ENCODE measurements around the gene ACTN1. TPM values are rescaled to one million over a fixed set of nuclear protein-coding genes. Genes with fewer than 3 reads are reported as not detected.
A peak's percentile ranks its signal among the peaks of the same experiment; 100 is the strongest.

ACTN1 gene
- total RNA-seq, 4 donors from 2014 or later = 76.8 to 117 (median 94.0) TPM

- Histone ChIP-seq H3K9me3 (no peaks in the 10 kb centered on the region), H3K4me1 (no peaks in the 10 kb centered on the region), H3K27me3 (no peaks in the 10 kb centered on the region), H3K4me3 (no peak overlapping the region), H3K36me3 (peaks cover 73% of the 10 kb centered on the region), H3K27ac (no peak overlapping the region)
- no peak for DNase-seq (ENCODE audit: low spot score in 2 of 2)
- TF ChIP-seq POLR2AphosphoS5 (IDR thresholded peaks at IDR 0.05) (no peak), EP300 (IDR thresholded peaks at IDR 0.05) (no peak), CTCF (IDR thresholded peaks at IDR 0.05) (no peak), POLR2A (IDR thresholded peaks at IDR 0.05) (no peak)
- WGBS = 67% methylated on average over 6 of the region's 6 CpGs
Observed at GRCh38 chr14:68894123-68894522, 85.0 kb downstream of the ACTN1 start.

DNA sequence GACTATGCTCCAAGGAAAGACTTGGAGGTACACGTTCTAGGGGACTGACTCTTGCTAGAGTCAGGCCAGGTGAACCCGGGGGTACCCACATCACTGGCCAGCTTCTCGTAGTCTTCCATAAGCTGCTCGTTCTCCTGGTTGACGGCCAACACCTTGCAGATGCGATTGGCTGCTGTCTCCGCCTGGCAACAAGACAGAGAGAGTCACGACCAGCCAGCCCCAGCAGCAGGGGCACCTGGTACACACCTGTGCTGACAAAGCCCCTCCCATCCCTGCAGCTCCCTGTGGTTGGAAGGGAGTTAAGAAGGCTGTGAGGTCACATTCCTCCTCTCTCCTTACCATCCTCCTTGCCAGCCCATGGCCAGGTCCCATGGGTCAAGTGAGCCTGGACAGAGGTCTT lies 85.5 kb downstream of the ACTN1 start:
- Histone ChIP-seq H3K36me3 (peaks cover 78% of the 10 kb centered on the region), H3K27ac (no peak overlapping the region), H3K4me1 (no peaks in the 10 kb centered on the region), H3K9me3 (no peaks in the 10 kb centered on the region), H3K27me3 (no peaks in the 10 kb centered on the region), H3K4me3 (no peak overlapping the region)
- TF ChIP-seq CTCF (IDR thresholded peaks at IDR 0.05) (no peak), EP300 (IDR thresholded peaks at IDR 0.05) (no peak), POLR2AphosphoS5 (IDR thresholded peaks at IDR 0.05) (no peak), POLR2A (IDR thresholded peaks at IDR 0.05) (no peak)
- no peak for DNase-seq (ENCODE audit: low spot score in 2 of 2)
- 76% methylated on average over 7 of the region's 8 CpGs for WGBS

- Histone ChIP-seq H3K27ac (no peak overlapping the region), H3K4me3 (no peak overlapping the region), H3K9me3 (no peaks in the 10 kb centered on the region), H3K27me3 (no peaks in the 10 kb centered on the region), H3K4me1 (no peaks in the 10 kb centered on the region), H3K36me3 (peaks cover 80% of the 10 kb centered on the region)
- no peak for DNase-seq (ENCODE audit: low spot score in 2 of 2)
- WGBS = 97% methylated on average over 4 of the region's 6 CpGs
- TF ChIP-seq EP300 (IDR thresholded peaks at IDR 0.05) = no peak
- no peak for TF ChIP-seq POLR2A (IDR thresholded peaks at IDR 0.05)
- TF ChIP-seq POLR2AphosphoS5 (IDR thresholded peaks at IDR 0.05) = no peak
- no peak for TF ChIP-seq CTCF (IDR thresholded peaks at IDR 0.05)
Observed at GRCh38 chr14:68892961-68893360, 86.1 kb downstream of the ACTN1 start.

DNA sequence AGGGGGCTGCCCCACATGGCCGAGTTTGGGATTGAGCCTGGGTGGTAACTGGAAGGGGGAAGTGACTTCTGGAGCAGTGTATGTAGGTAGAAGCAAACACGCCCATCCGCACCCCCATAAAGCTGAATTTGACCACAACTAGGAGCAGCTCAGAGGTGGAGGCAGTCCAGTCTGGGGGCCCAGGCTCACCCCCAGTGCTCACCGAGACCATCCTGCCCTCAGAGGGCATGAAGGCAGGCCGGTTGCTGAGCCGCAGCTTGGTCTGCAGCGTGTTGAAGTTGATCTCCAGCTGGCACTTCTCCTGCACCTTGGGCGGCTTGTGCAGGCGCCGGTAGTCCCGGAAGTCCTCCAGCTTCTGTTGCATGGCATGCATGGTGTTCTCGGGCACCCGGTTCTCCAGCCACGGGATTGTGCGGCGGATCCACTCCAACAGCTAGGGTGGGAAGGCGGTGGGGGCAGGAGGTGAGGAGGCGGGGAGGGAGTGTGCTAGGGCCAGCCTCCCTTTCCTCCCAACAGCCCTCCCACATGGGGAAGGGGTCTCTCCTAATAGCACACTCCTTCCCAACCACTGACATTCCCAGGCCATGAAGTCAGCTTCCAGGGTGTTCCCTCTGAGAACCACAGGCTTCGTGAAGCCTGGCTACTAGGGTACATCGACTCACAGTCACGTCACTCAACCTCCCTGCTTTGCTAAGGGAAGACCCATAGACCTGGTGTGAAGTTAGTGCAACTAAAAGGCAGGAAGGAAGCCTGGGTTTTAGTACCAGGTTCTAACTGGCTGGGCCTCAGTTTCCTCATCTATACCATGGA lies 87.0 kb downstream of the ACTN1 start:
- Histone ChIP-seq H3K27ac (no peak overlapping the region), H3K36me3 (peaks cover 77% of the 10 kb centered on the region), H3K9me3 (no peaks in the 10 kb centered on the region), H3K4me1 (no peaks in the 10 kb centered on the region), H3K4me3 (no peak overlapping the region), H3K27me3 (no peaks in the 10 kb centered on the region)
- no peak for TF ChIP-seq POLR2A (IDR thresholded peaks at IDR 0.05)
- 94% methylated on average over 16 of the region's 21 CpGs for WGBS
- DNase-seq (ENCODE audit: low spot score in 2 of 2) = peak in 1 of 2 donors; percentile 54

DNA sequence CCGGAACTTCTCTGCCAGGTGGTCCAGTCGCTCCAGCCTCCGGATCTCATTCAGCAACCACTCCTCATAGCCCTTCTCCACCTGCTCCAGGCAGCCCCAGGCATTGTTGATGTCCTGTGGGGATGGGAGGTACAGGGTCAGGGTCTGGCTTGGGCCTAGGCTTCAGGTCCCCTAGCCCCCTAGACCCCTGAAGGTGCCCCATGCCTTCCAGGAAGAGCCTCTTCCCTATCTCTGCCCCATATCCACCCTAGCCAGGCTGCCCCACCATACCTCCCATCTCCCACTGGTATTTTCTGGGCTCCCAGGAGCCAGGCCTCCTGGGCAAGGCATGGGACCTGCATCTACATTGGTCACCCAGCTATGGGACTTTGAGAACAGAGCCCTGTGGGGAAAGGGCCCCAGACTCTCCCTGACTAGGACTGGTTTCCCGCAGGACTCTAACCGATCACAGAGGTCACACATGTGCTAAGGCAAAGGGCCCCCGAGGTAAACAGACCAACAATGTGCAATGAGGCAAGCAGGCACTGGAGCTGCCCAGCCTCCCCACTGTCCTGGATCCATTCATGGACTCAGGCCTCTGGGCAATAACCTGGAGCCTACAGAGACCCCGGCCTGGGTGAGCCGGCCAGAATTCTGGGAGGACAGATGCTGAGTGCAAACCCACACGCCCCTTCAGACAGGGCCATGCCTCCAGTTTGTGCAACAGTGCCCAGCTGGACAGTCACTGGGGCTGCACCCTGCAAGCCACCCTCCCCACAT lies 88.8 kb downstream of the ACTN1 start:
- no peaks in the 10 kb centered on the region for H3K9me3 ChIP-seq
- peaks cover 85% of the 10 kb centered on the region for H3K36me3 ChIP-seq

More for the DNA sequence above, 88.8 kb downstream of the ACTN1 start:
- Histone ChIP-seq H3K27ac (no peak overlapping the region), H3K4me1 (no peaks in the 10 kb centered on the region), H3K27me3 (no peaks in the 10 kb centered on the region), H3K4me3 (no peak overlapping the region)
- peak; percentile 39 to 56 for DNase-seq (ENCODE audit: low spot score in 2 of 2)
- TF ChIP-seq CTCF (IDR thresholded peaks at IDR 0.05) = no peak
- no peak for TF ChIP-seq POLR2A (IDR thresholded peaks at IDR 0.05)
- TF ChIP-seq EP300 (IDR thresholded peaks at IDR 0.05) = no peak
- no peak for TF ChIP-seq POLR2AphosphoS5 (IDR thresholded peaks at IDR 0.05)
- WGBS = 95% methylated on average over 4 of the region's 9 CpGs

All from suprapubic skin (tissue), 4 donors.